ENCODE measurements around the gene RNFT2. TPM values are rescaled to one million over a fixed set of nuclear protein-coding genes. Genes with fewer than 3 reads are reported as not detected.

RNFT2 gene
- total RNA-seq, 1 experiment from 2014 or later: 12.3 TPM

DNA sequence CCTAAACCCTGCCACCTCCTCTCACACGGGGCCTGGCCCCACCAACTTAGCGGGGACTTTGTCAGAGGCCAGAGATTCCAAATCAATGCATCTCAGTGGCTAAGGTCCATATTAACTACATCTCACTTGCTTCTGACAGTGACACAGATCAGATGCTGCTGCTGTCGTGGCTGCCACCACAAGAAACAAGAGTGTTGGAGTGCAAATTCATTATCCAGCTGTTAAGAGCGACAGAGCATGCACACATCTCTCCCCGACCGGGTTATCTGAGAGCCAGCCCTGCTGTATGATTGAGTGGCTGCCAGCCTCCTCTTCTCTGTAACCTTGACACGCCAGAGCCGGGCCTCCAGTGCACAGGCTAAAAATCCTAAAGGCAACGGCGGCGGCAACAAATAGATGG, 40.4 kb upstream of the RNFT2 start:
- in situ Hi-C loops (cut with HindIII; ENCODE audit: low pct_unique_long_range_greater_than_20kb, low sequenced_read_pairs) (no loop called here), intact Hi-C loops (cut with micrococcal nuclease; ENCODE audit: unreplicated experiment) (loop anchor here (5.0 kb wide), 1 partner anchor 75 kb away; no protein-coding TSS in a partner anchor)
- Histone ChIP-seq H3K27me3 (ENCODE audit: control insufficient read depth, insufficient read depth, low read length) (no peaks in the 10 kb centered on the region), H3K4me1 (ENCODE audit: control insufficient read depth, insufficient read depth, low read length) (peaks cover 4% of the 10 kb centered on the region), H3K27ac (ENCODE audit: low read length) (no peak overlapping the region), H3K4me3 (ENCODE audit: low read depth in 2 of 2, low read length in 2 of 2) (no peak overlapping the region), H3K9me3 (ENCODE audit: control insufficient read depth, insufficient read depth, low read depth, low read length) (no peaks in the 10 kb centered on the region), H3K36me3 (ENCODE audit: control insufficient read depth, insufficient read depth, low read length) (no peaks in the 10 kb centered on the region)
- DNase-seq (ENCODE audit: low read depth, low spot score) (no peak), ATAC-seq (peak; percentile 35)
- TF ChIP-seq TCF7L2 (IDR thresholded peaks at IDR 0.05; ENCODE audit: low read depth, low read length) (no peak), SIN3A (IDR thresholded peaks at IDR 0.05; ENCODE audit: borderline replicate concordance, insufficient read depth, low read depth, low read length) (no peak), POLR2AphosphoS5 (IDR thresholded peaks at IDR 0.05; ENCODE audit: low read depth, low read length) (no peak), CTCF (IDR thresholded peaks at IDR 0.05) (peak; percentile 30)
- TF ChIP-seq, protein P1, sequence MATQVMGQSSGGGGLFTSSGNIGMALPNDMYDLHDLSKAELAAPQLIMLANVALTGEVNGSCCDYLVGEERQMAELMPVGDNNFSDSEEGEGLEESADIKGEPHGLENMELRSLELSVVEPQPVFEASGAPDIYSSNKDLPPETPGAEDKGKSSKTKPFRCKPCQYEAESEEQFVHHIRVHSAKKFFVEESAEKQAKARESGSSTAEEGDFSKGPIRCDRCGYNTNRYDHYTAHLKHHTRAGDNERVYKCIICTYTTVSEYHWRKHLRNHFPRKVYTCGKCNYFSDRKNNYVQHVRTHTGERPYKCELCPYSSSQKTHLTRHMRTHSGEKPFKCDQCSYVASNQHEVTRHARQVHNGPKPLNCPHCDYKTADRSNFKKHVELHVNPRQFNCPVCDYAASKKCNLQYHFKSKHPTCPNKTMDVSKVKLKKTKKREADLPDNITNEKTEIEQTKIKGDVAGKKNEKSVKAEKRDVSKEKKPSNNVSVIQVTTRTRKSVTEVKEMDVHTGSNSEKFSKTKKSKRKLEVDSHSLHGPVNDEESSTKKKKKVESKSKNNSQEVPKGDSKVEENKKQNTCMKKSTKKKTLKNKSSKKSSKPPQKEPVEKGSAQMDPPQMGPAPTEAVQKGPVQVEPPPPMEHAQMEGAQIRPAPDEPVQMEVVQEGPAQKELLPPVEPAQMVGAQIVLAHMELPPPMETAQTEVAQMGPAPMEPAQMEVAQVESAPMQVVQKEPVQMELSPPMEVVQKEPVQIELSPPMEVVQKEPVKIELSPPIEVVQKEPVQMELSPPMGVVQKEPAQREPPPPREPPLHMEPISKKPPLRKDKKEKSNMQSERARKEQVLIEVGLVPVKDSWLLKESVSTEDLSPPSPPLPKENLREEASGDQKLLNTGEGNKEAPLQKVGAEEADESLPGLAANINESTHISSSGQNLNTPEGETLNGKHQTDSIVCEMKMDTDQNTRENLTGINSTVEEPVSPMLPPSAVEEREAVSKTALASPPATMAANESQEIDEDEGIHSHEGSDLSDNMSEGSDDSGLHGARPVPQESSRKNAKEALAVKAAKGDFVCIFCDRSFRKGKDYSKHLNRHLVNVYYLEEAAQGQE (IDR thresholded peaks at IDR 0.05; ENCODE audit: insufficient read depth in 1 of 2, low read depth in 2 of 2, low read length in 1 of 2): no peak
- no TSS peak for BruUV-seq (replicated peaks)
- CTCF ChIA-PET: interaction anchor here (0.8 kb wide), 1 partner anchor 700 kb away, joined by 6 read pairs; no protein-coding TSS in a partner anchor
- POLR2A ChIA-PET: no interaction called here

DNA sequence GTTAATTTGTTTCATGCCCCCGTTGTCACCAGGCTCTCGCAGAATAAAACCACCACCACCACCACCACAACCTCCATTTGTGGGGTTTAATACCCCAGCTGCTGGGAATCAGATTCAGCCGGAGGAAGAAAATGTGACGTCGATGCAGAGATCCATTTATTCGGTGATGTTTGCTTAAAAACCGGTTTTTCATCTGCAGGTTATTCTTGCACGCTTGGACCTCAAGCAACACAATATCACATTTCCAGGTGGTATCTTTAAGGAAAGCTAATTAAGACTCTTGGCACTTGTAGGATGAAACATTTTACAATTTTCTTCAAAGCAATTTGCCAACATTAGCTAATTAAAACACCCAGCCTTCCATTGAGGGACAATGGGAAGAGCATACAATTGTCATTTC, 40.0 kb upstream of the RNFT2 start:
- H3K27me3 ChIP-seq (ENCODE audit: control insufficient read depth, insufficient read depth, low read length): no peaks in the 10 kb centered on the region
- no peaks in the 10 kb centered on the region; the same call in none of the 2 replicates for H3K4me1 ChIP-seq (ENCODE audit: control insufficient read depth, insufficient read depth, low read length)
- no TSS peak for BruUV-seq (replicated peaks)
- TF ChIP-seq SIN3A (IDR thresholded peaks at IDR 0.05; ENCODE audit: borderline replicate concordance, insufficient read depth, low read depth, low read length) (no peak), POLR2AphosphoS5 (IDR thresholded peaks at IDR 0.05; ENCODE audit: low read depth, low read length) (no peak), TCF7L2 (IDR thresholded peaks at IDR 0.05; ENCODE audit: low read depth, low read length) (no peak)
- intact Hi-C loops (cut with micrococcal nuclease; ENCODE audit: unreplicated experiment): loop anchor here (5.0 kb wide), 1 partner anchor 76 kb away; no protein-coding TSS in a partner anchor
- POLR2A ChIA-PET: no interaction called here
- DNase-seq (ENCODE audit: low read depth, low spot score) (no peak), ATAC-seq (no peak)
- CTCF ChIA-PET: interaction anchor here (0.5 kb wide), 1 partner anchor 535 kb away, joined by 5 read pairs; no protein-coding TSS in a partner anchor
- no peaks in the 10 kb centered on the region for H3K9me3 ChIP-seq (ENCODE audit: control insufficient read depth, insufficient read depth, low read depth, low read length)
- in situ Hi-C loops (cut with HindIII; ENCODE audit: low pct_unique_long_range_greater_than_20kb, low sequenced_read_pairs): no loop called here
- no peak overlapping the region for H3K27ac ChIP-seq (ENCODE audit: low read length)
- H3K36me3 ChIP-seq (ENCODE audit: control insufficient read depth, insufficient read depth, low read length): no peaks in the 10 kb centered on the region
- no peak overlapping the region for H3K4me3 ChIP-seq (ENCODE audit: low read depth in 2 of 2, low read length in 2 of 2)

DNA sequence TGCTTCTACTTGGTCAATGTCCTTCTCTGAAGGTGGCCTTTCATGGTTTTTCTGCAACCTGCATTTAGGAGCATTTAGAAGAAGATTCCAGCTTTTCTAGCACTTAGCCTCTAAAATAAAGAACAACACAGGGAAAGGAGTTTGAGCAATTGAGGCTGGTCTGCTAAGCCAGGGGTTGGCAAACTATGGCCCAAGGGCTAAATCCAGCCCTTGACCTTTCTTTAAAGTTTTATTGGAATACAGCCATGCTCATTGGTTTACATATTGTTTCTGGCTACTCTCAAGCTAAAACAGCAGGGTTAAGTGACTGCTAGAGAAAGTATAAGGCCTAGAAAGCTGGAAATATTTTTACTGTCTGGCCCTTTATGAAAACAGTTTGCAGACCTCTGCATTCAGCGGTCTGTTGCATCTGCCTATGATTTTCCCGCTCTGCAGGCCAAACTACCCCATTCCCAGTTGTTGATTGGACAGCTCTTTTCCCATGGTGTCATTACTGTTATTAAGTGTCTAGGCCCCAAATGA, 39.5 kb upstream of the RNFT2 start:
- H3K36me3 ChIP-seq (ENCODE audit: control insufficient read depth, insufficient read depth, low read length): no peaks in the 10 kb centered on the region
- no peak for DNase-seq (ENCODE audit: low read depth, low spot score)
- no peak for ATAC-seq
- no peaks in the 10 kb centered on the region for H3K27me3 ChIP-seq (ENCODE audit: control insufficient read depth, insufficient read depth, low read length)
- H3K4me1 ChIP-seq (ENCODE audit: control insufficient read depth, insufficient read depth, low read length): no peaks in the 10 kb centered on the region; the same call in none of the 2 replicates
- TF ChIP-seq POLR2AphosphoS5 (IDR thresholded peaks at IDR 0.05; ENCODE audit: low read depth, low read length) (no peak), CTCF (IDR thresholded peaks at IDR 0.05) (no peak)
- ChIA-PET POLR2A (no interaction called here), CTCF (interaction anchor here (0.5 kb wide), 1 partner anchor 535 kb away, joined by 5 read pairs; no protein-coding TSS in a partner anchor)
- in situ Hi-C loops (cut with HindIII; ENCODE audit: low pct_unique_long_range_greater_than_20kb, low sequenced_read_pairs): no loop called here
- H3K4me3 ChIP-seq (ENCODE audit: low read depth in 2 of 2, low read length in 2 of 2): no peak overlapping the region
- no TSS peak for BruUV-seq (replicated peaks)
- H3K9me3 ChIP-seq (ENCODE audit: control insufficient read depth, insufficient read depth, low read depth, low read length): no peaks in the 10 kb centered on the region
- no peak overlapping the region for H3K27ac ChIP-seq (ENCODE audit: low read length)
- intact Hi-C loops (cut with micrococcal nuclease; ENCODE audit: unreplicated experiment): loop anchor here (5.0 kb wide), 1 partner anchor 76 kb away; no protein-coding TSS in a partner anchor

Data from Panc1 (cell line).